ENCODE data around the gene PFKFB2. TPM values are rescaled to one million over a fixed set of nuclear protein-coding genes. Genes with fewer than 3 reads are reported as not detected.

Gene PFKFB2
- total and polyA plus RNA-seq, 2 of the 8 experiments (the other 6 are each of a cell fraction or from before 2014, with no cell fraction given) = 6.7 to 19.1 TPM

DNA sequence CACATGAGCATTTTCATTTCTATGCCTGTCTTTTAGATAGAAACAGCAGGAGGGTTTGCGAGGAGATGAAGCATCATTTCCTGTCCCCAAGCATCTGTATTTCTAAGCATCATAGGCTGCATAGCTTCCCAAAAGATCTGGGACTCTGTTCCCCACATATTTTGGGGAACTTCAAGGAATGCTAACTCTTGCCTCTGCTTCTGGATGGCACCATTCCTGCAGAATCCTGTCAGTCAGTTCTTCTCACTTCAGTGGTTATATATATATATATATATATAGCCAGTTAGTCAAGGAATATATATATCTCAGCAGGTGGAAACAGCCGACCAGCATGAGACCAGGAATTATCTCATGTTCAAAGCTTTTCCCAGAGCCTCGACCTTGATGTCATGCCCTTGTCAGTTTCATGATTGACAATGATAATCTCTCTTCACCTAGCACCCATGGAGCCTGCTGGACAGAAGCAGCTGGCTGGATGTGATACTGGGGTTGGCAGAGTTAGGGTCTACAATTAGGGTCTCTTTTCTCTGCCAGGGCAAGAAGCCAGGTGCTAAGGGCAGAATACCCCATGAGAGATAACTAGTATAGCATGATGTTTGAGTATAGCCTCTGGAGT, 2.4 kb downstream of the PFKFB2 start:
- Histone ChIP-seq H3K4me2 (ENCODE audit: insufficient read depth in 1 of 2, low read depth in 2 of 2, low read length in 2 of 2) (no peak overlapping the region), H3K4me3 (ENCODE audit: extremely low read depth in 1 of 4, insufficient read depth in 2 of 4, low read depth in 3 of 4, low read length in 4 of 4) (no peak overlapping the region), H2BK12ac (ENCODE audit: low read depth, low read length) (no peak overlapping the region), H4K8ac (ENCODE audit: extremely low read depth, insufficient read depth, low read length) (no peak overlapping the region), H3K27me3 (replicated peaks in 1 of 4; ENCODE audit: control insufficient read depth in 3 of 4, extremely low read depth in 1 of 4, insufficient read depth in 3 of 4, low read length in 3 of 4) (no peaks in the 10 kb centered on the region), H4K5ac (ENCODE audit: insufficient read length, low read depth, low read length) (no peak overlapping the region), H2BK15ac (ENCODE audit: low read length) (no peak overlapping the region), H3K36me3 (ENCODE audit: control insufficient read depth in 2 of 4, insufficient read depth in 4 of 4, low read length in 3 of 4) (0 out of 8 replicates have a peak, but pooled peaks cover 0 to 4% (median 0%) of the 10 kb centered on the region in 4 experiments), H3K23ac (ENCODE audit: insufficient read length) (no peak overlapping the region), H3K18ac (ENCODE audit: extremely low read depth, low read length) (no peak overlapping the region), H4K91ac (replicated peaks; ENCODE audit: insufficient read length, low read length) (no peak overlapping the region), H3K4me1 (replicated peaks in 1 of 4; ENCODE audit: control insufficient read depth in 3 of 4, insufficient read depth in 4 of 4, low read length in 3 of 4) (peaks cover 0 to 9% (median 3%) of the 10 kb centered on the region in 4 experiments; a peak in 4 of 7 replicates), H3K27ac (ENCODE audit: low read depth, low read length) (no peak overlapping the region), H3K56ac (replicated peaks; ENCODE audit: insufficient read length, low read depth, low read length) (no peak overlapping the region), H3K14ac (ENCODE audit: insufficient read length) (no peak overlapping the region), H3K79me1 (ENCODE audit: low read depth, low read length) (no peaks in the 10 kb centered on the region), H3K9ac (replicated peaks in 1 of 4; ENCODE audit: extremely low read depth in 1 of 4, low read depth in 3 of 4, low read length in 3 of 4) (no peak overlapping the region), H2BK5ac (ENCODE audit: low read depth, low read length) (no peak overlapping the region), H3K9me3 (ENCODE audit: insufficient read depth in 2 of 2, low read depth in 1 of 2, low read length in 1 of 2) (no peaks in the 10 kb centered on the region), H2AFZ (ENCODE audit: low read length) (no peak overlapping the region), H3K23me2 (ENCODE audit: low read depth, low read length) (peaks cover 5% of the 10 kb centered on the region; the same call in 1 of the 2 replicates), H3K4ac (replicated peaks; ENCODE audit: insufficient read length, low read depth, low read length) (no peak overlapping the region), H2BK120ac (replicated peaks; ENCODE audit: low read depth, low read length) (no peak overlapping the region), H3K79me2 (ENCODE audit: control insufficient read depth in 1 of 2, insufficient read depth in 2 of 2, low read length in 2 of 2) (no peaks in the 10 kb centered on the region; a peak in 1 of 4 replicates), H2BK20ac (ENCODE audit: low read length) (no peak overlapping the region), H2AK5ac (ENCODE audit: low read depth, low read length) (no peak overlapping the region), H4K20me1 (replicated peaks in 1 of 2; ENCODE audit: control insufficient read depth in 1 of 2, insufficient read depth in 2 of 2, low read length in 2 of 2) (no peaks in the 10 kb centered on the region)
- DNase-seq (ENCODE audit: low read depth in 1 of 2, low spot score in 2 of 2) (no peak), FAIRE-seq (no peak)
- ChIA-PET POLR2A (ENCODE audit: partially characterized antibody) (interaction anchor here (0.7 kb wide), 1 partner anchor 13 kb away, joined by 4 read pairs; no protein-coding TSS in a partner anchor), CTCF (ENCODE audit: partially characterized antibody) (interaction anchor here (0.9 to 2.7 kb wide), 4 partner anchors 20 to 51 kb away, joined by 3 to 12 read pairs (median 5); no protein-coding TSS in a partner anchor)
- no peak for TF ChIP-seq NANOG (IDR thresholded peaks at IDR 0.05; ENCODE audit: insufficient read depth, low read depth, low read length, poor library complexity, severe bottlenecking)
- TF ChIP-seq, protein P1, sequence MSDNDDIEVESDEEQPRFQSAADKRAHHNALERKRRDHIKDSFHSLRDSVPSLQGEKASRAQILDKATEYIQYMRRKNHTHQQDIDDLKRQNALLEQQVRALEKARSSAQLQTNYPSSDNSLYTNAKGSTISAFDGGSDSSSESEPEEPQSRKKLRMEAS (IDR thresholded peaks at IDR 0.05) = no peak
- TF ChIP-seq YY1 (IDR thresholded peaks at IDR 0.05; ENCODE audit: low read depth, low read length) = no peak
- TF ChIP-seq TAF7 (optimal IDR thresholded peaks at IDR 0.05; ENCODE audit: borderline replicate concordance, low read depth, low read length) = no peak
- no peak for TF ChIP-seq GTF2F1 (IDR thresholded peaks at IDR 0.05; ENCODE audit: borderline replicate concordance, low read depth, low read length)
- TF ChIP-seq, protein P2, sequence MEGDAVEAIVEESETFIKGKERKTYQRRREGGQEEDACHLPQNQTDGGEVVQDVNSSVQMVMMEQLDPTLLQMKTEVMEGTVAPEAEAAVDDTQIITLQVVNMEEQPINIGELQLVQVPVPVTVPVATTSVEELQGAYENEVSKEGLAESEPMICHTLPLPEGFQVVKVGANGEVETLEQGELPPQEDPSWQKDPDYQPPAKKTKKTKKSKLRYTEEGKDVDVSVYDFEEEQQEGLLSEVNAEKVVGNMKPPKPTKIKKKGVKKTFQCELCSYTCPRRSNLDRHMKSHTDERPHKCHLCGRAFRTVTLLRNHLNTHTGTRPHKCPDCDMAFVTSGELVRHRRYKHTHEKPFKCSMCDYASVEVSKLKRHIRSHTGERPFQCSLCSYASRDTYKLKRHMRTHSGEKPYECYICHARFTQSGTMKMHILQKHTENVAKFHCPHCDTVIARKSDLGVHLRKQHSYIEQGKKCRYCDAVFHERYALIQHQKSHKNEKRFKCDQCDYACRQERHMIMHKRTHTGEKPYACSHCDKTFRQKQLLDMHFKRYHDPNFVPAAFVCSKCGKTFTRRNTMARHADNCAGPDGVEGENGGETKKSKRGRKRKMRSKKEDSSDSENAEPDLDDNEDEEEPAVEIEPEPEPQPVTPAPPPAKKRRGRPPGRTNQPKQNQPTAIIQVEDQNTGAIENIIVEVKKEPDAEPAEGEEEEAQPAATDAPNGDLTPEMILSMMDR (IDR thresholded peaks at IDR 0.05; ENCODE audit: control extremely low read depth in 1 of 3, insufficient read depth in 1 of 3, low read depth in 1 of 3, low read length in 3 of 3) = no peak
- TF ChIP-seq CHD1 (IDR thresholded peaks at IDR 0.05; ENCODE audit: low read depth, low read length) = no peak
- no peak for TF ChIP-seq PHF8 (conservative IDR thresholded peaks at IDR 0.05; ENCODE audit: low read depth, low read length)
- WGBS, 2 experiments (ENCODE audit: extremely low coverage in 1 of 2, insufficient coverage in 1 of 2, insufficient read length in 1 of 2, insufficient replicate concordance in 2 of 2, low coverage in 1 of 2, low lambda C conversion rate in 2 of 2, missing lambda C conversion rate in 1 of 2) = 91% methylated on average over 3 of the region's 3 CpGs; no CpG with 5 or more reads in 1 of the 2 experiments

All from H1 (cell line).